ENCODE measurements around the gene SLC26A8. TPM values are rescaled to one million over a fixed set of nuclear protein-coding genes. Genes with fewer than 3 reads are reported as not detected.

Gene SLC26A8
- total RNA-seq, 4 donors from 2014 or later = under 0.01 to 0.17 TPM; not detected in 2

- Histone ChIP-seq H3K36me3 (no peaks in the 10 kb centered on the region), H3K9me3 (no peaks in the 10 kb centered on the region), H3K4me3 (no peak overlapping the region), H3K27me3 (peaks cover 0 to 20% (median 0%) of the 10 kb centered on the region in 4 donors), H3K27ac (replicated peaks in 1 of 4) (no peak overlapping the region), H3K4me1 (no peaks in the 10 kb centered on the region)
- intact Hi-C loops (cut with DNase I) = no loop called here
- WGBS = 89% methylated on average over 5 of the region's 5 CpGs
- TF ChIP-seq CTCF (IDR thresholded peaks at IDR 0.05) (no peak), POLR2A (IDR thresholded peaks at IDR 0.05; ENCODE audit: low read depth) (no peak), POLR2AphosphoS5 (IDR thresholded peaks at IDR 0.05) (no peak), EP300 (IDR thresholded peaks at IDR 0.05) (no peak)
- DNase-seq (ENCODE audit: extremely low spot score) = no peak
Measured at GRCh38 chr6:35955521-35955920, 68.9 kb downstream of the SLC26A8 start.

- H3K27me3 ChIP-seq = peaks cover 0 to 16% (median 0%) of the 10 kb centered on the region in 4 donors
- DNase-seq (ENCODE audit: extremely low spot score) = no peak
- 95% methylated on average over 8 of the region's 8 CpGs for WGBS
- H3K9me3 ChIP-seq = no peaks in the 10 kb centered on the region
- no peak overlapping the region for H3K27ac ChIP-seq (replicated peaks in 1 of 4)
- no peak overlapping the region for H3K4me3 ChIP-seq
- intact Hi-C loops (cut with DNase I) = no loop called here
- H3K36me3 ChIP-seq = no peaks in the 10 kb centered on the region
- H3K4me1 ChIP-seq = no peaks in the 10 kb centered on the region
- no peak for TF ChIP-seq EP300 (IDR thresholded peaks at IDR 0.05)
Measured at GRCh38 chr6:35955071-35955470, 69.4 kb downstream of the SLC26A8 start.

- intact Hi-C loops (cut with DNase I) = no loop called here
- 88% methylated on average over 7 of the region's 7 CpGs for WGBS
- H3K27me3 ChIP-seq = peaks cover 0 to 15% (median 0%) of the 10 kb centered on the region in 4 donors
- no peaks in the 10 kb centered on the region for H3K4me1 ChIP-seq
- H3K4me3 ChIP-seq = no peak overlapping the region
- no peaks in the 10 kb centered on the region for H3K9me3 ChIP-seq
- TF ChIP-seq EP300 (IDR thresholded peaks at IDR 0.05) (no peak), POLR2A (IDR thresholded peaks at IDR 0.05; ENCODE audit: low read depth) (no peak), POLR2AphosphoS5 (IDR thresholded peaks at IDR 0.05) (no peak), CTCF (IDR thresholded peaks at IDR 0.05) (no peak)
- H3K27ac ChIP-seq (replicated peaks in 1 of 4) = no peak overlapping the region
- DNase-seq (ENCODE audit: extremely low spot score) = no peak
- H3K36me3 ChIP-seq = no peaks in the 10 kb centered on the region
Measured at GRCh38 chr6:35954333-35954732, 70.1 kb downstream of the SLC26A8 start.

- no peaks in the 10 kb centered on the region for H3K4me1 ChIP-seq
- TF ChIP-seq POLR2A (IDR thresholded peaks at IDR 0.05; ENCODE audit: low read depth) (no peak), CTCF (IDR thresholded peaks at IDR 0.05) (no peak), POLR2AphosphoS5 (IDR thresholded peaks at IDR 0.05) (no peak), EP300 (IDR thresholded peaks at IDR 0.05) (no peak)
- no peaks in the 10 kb centered on the region for H3K9me3 ChIP-seq
- no peaks in the 10 kb centered on the region for H3K36me3 ChIP-seq
- no peak for DNase-seq (ENCODE audit: extremely low spot score)
- intact Hi-C loops (cut with DNase I) = no loop called here
- H3K27ac ChIP-seq (replicated peaks in 1 of 4) = no peak overlapping the region
- no peak overlapping the region for H3K4me3 ChIP-seq
- H3K27me3 ChIP-seq = peaks cover 0 to 8% (median 0%) of the 10 kb centered on the region in 4 donors
- WGBS = 100% methylated on average over 1 of the region's 1 CpG
Measured at GRCh38 chr6:35948725-35949124, 75.7 kb downstream of the SLC26A8 start.

- H3K9me3 ChIP-seq = no peaks in the 10 kb centered on the region
- H3K27me3 ChIP-seq = no peaks in the 10 kb centered on the region
- no peak overlapping the region for H3K4me3 ChIP-seq
- no peak for TF ChIP-seq POLR2AphosphoS5 (IDR thresholded peaks at IDR 0.05)
- TF ChIP-seq POLR2A (IDR thresholded peaks at IDR 0.05; ENCODE audit: low read depth) = no peak
- TF ChIP-seq CTCF (IDR thresholded peaks at IDR 0.05) = no peak
- no peak for TF ChIP-seq EP300 (IDR thresholded peaks at IDR 0.05)
- intact Hi-C loops (cut with DNase I) = no loop called here
- 59% methylated on average over 1 of the region's 1 CpG for WGBS
- no peaks in the 10 kb centered on the region for H3K4me1 ChIP-seq
- H3K27ac ChIP-seq (replicated peaks in 1 of 4) = no peak overlapping the region
- no peak for DNase-seq (ENCODE audit: extremely low spot score)
- H3K36me3 ChIP-seq = no peaks in the 10 kb centered on the region
Measured at GRCh38 chr6:35945650-35946025, 78.8 kb downstream of the SLC26A8 start.

Data from esophagus muscularis mucosa (tissue), 4 donors.